Suprapubic skin (tissue), 4 donors: ENCODE measurements around the gene CCDC85C.

Source experiments
- EP300 ChIP-seq: sonication (generic); formaldehyde crosslinking; IDR thresholded peaks from one replicate; pipeline ENCODE4 v1.6.1; 2017; ENCODE audit warnings: antibody characterized with exemption
- POLR2A ChIP-seq, 2 donors: fragments of 450-650 bp; IDR thresholded peaks; one replicate each; pipeline ENCODE4 v1.6.1; 2017; ENCODE audit warnings: antibody characterized with exemption in 2 of 2, mild to moderate bottlenecking in 2 of 2, moderate library complexity in 2 of 2
- POLR2AphosphoS5 ChIP-seq, 3 donors: sonication (generic); formaldehyde crosslinking; IDR thresholded peaks; one replicate each; pipeline ENCODE4 v1.6.1; 2017; ENCODE audit warnings: antibody characterized with exemption in 3 of 3
- TF ChIP-seq, protein P1 (sequence below), 2 donors: fragments of 200-600 bp in 1 of 2; fragments of 450-650 bp in 1 of 2; sonication (generic) in 1 of 2; IDR thresholded peaks; one replicate each; pipeline ENCODE4 v1.5.1; 2016 to 2019; ENCODE audit warnings: antibody characterized with exemption in 2 of 2, mild to moderate bottlenecking in 1 of 2, moderate library complexity in 1 of 2

- TF ChIP-seq, protein P1, sequence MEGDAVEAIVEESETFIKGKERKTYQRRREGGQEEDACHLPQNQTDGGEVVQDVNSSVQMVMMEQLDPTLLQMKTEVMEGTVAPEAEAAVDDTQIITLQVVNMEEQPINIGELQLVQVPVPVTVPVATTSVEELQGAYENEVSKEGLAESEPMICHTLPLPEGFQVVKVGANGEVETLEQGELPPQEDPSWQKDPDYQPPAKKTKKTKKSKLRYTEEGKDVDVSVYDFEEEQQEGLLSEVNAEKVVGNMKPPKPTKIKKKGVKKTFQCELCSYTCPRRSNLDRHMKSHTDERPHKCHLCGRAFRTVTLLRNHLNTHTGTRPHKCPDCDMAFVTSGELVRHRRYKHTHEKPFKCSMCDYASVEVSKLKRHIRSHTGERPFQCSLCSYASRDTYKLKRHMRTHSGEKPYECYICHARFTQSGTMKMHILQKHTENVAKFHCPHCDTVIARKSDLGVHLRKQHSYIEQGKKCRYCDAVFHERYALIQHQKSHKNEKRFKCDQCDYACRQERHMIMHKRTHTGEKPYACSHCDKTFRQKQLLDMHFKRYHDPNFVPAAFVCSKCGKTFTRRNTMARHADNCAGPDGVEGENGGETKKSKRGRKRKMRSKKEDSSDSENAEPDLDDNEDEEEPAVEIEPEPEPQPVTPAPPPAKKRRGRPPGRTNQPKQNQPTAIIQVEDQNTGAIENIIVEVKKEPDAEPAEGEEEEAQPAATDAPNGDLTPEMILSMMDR (IDR thresholded peaks at IDR 0.05), result no peak
- TF ChIP-seq EP300 (no peak), POLR2A (IDR thresholded peaks at IDR 0.05) (no peak), POLR2AphosphoS5 (IDR thresholded peaks at IDR 0.05) (no peak)
These were observed 136.5 kb downstream of the CCDC85C start for GRCh38 chr14:99467336-99468078.
